HL-60 (cell line): ENCODE data around the gene LIPA.
A peak's percentile ranks its signal among the peaks of the same experiment; 100 is the strongest.

ENCODE experiments used
- DNase-seq, 2 experiments: peaks; one replicate each; pipeline ENCODE4 v3.0.0-alpha.2; 2010 to 2020; ENCODE audit warnings: low read depth in 1 of 2, low spot score in 1 of 2
- H3K27ac ChIP-seq: fragments of 250-450 bp; sonication (Bioruptor Pico); replicated peaks from 2 replicates; pipeline ENCODE4 v1.5.1; 2020; ENCODE audit warnings: mild to moderate bottlenecking, moderate library complexity
- H3K27me3 ChIP-seq: fragments of 250-450 bp; sonication (Bioruptor Pico); 2 replicates; pipeline ENCODE4 v1.5.1; 2021; ENCODE audit warnings: mild to moderate bottlenecking, moderate library complexity; ENCODE audit not compliant: insufficient read depth, poor library complexity, severe bottlenecking
- H3K4me3 ChIP-seq: replicated peaks from 2 replicates; pipeline ENCODE4 v1.5.1; 2011; ENCODE audit warnings: mild to moderate bottlenecking, control low read depth, low read length; ENCODE audit not compliant: insufficient read depth
- GABPA ChIP-seq: IDR thresholded peaks from 2 replicates; pipeline ENCODE4 v1.6.1; 2012; ENCODE audit warnings: low read depth
- POLR2AphosphoS5 ChIP-seq: IDR thresholded peaks from 2 replicates; pipeline ENCODE4 v1.6.1; 2012; ENCODE audit warnings: low read depth
- SPI1 ChIP-seq: IDR thresholded peaks from 2 replicates; pipeline ENCODE4 v1.6.1; 2012; ENCODE audit warnings: low read depth, mild to moderate bottlenecking, borderline replicate concordance
- TF ChIP-seq, protein P1 (sequence below): IDR thresholded peaks from one replicate; pipeline ENCODE4 v1.5.1; 2011; ENCODE audit warnings: low read length, control low read depth, inconsistent platforms; ENCODE audit not compliant: insufficient read depth
- TF ChIP-seq, protein P2 (sequence below): IDR thresholded peaks from 2 replicates; pipeline ENCODE4 v1.6.1; 2012; ENCODE audit warnings: low read depth; ENCODE audit not compliant: insufficient replicate concordance

LIPA gene

DNA sequence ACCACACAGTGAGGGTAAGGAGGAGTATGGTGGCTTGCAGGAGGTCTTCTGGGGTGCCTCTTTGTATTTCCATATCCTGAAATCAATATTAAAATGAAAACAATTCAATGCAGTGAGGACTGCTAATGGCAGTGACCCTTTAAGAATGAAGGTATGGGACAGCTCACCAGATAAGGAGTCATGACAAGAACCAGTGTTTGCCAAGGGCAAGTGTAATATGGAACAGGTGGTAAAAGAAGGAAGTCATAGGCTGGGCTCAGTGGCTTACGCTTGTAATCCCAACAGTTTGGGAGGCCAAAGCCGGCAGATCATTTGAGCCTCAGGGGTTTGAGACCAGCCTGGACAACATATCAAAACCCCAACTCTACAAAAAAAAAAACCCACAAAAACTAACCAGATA, 20.0 kb upstream of the LIPA start:
- DNase-seq = no peak
- no peak overlapping the region for H3K27ac ChIP-seq

DNA sequence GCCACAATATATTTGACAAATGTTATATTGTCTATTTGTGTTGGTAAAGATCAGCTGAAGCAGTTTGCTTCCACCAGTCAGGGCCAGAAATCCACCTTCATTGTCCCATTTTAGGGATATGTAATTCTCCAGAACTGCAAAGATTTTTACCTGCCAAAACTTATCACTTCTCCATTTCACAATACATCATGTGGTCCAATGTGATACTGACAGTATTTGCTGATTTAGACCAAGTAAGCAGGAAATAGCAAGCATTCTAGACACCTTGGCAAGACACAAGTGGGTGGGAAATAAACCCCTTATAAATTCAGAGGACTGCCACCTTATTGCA, 18.5 kb upstream of the LIPA start:
- TF ChIP-seq, protein P1, sequence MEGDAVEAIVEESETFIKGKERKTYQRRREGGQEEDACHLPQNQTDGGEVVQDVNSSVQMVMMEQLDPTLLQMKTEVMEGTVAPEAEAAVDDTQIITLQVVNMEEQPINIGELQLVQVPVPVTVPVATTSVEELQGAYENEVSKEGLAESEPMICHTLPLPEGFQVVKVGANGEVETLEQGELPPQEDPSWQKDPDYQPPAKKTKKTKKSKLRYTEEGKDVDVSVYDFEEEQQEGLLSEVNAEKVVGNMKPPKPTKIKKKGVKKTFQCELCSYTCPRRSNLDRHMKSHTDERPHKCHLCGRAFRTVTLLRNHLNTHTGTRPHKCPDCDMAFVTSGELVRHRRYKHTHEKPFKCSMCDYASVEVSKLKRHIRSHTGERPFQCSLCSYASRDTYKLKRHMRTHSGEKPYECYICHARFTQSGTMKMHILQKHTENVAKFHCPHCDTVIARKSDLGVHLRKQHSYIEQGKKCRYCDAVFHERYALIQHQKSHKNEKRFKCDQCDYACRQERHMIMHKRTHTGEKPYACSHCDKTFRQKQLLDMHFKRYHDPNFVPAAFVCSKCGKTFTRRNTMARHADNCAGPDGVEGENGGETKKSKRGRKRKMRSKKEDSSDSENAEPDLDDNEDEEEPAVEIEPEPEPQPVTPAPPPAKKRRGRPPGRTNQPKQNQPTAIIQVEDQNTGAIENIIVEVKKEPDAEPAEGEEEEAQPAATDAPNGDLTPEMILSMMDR = no peak
- TF ChIP-seq, protein P2, sequence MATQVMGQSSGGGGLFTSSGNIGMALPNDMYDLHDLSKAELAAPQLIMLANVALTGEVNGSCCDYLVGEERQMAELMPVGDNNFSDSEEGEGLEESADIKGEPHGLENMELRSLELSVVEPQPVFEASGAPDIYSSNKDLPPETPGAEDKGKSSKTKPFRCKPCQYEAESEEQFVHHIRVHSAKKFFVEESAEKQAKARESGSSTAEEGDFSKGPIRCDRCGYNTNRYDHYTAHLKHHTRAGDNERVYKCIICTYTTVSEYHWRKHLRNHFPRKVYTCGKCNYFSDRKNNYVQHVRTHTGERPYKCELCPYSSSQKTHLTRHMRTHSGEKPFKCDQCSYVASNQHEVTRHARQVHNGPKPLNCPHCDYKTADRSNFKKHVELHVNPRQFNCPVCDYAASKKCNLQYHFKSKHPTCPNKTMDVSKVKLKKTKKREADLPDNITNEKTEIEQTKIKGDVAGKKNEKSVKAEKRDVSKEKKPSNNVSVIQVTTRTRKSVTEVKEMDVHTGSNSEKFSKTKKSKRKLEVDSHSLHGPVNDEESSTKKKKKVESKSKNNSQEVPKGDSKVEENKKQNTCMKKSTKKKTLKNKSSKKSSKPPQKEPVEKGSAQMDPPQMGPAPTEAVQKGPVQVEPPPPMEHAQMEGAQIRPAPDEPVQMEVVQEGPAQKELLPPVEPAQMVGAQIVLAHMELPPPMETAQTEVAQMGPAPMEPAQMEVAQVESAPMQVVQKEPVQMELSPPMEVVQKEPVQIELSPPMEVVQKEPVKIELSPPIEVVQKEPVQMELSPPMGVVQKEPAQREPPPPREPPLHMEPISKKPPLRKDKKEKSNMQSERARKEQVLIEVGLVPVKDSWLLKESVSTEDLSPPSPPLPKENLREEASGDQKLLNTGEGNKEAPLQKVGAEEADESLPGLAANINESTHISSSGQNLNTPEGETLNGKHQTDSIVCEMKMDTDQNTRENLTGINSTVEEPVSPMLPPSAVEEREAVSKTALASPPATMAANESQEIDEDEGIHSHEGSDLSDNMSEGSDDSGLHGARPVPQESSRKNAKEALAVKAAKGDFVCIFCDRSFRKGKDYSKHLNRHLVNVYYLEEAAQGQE = no peak
- TF ChIP-seq SPI1 (no peak), POLR2AphosphoS5 (no peak), GABPA (no peak)
- H3K4me3 ChIP-seq = no peak overlapping the region
- no peak for DNase-seq
- no peaks in the 10 kb centered on the region for H3K27me3 ChIP-seq
- H3K27ac ChIP-seq = no peak overlapping the region

More for the DNA sequence above, 20.0 kb upstream of the LIPA start:
- Histone ChIP-seq H3K27me3 (no peaks in the 10 kb centered on the region), H3K4me3 (no peak overlapping the region)
- no peak for TF ChIP-seq POLR2AphosphoS5
- TF ChIP-seq, protein P2 = no peak
- TF ChIP-seq GABPA = no peak
- peak; percentile 33; the same call in 1 of the 2 replicates for TF ChIP-seq SPI1
- TF ChIP-seq, protein P1 = no peak

DNA sequence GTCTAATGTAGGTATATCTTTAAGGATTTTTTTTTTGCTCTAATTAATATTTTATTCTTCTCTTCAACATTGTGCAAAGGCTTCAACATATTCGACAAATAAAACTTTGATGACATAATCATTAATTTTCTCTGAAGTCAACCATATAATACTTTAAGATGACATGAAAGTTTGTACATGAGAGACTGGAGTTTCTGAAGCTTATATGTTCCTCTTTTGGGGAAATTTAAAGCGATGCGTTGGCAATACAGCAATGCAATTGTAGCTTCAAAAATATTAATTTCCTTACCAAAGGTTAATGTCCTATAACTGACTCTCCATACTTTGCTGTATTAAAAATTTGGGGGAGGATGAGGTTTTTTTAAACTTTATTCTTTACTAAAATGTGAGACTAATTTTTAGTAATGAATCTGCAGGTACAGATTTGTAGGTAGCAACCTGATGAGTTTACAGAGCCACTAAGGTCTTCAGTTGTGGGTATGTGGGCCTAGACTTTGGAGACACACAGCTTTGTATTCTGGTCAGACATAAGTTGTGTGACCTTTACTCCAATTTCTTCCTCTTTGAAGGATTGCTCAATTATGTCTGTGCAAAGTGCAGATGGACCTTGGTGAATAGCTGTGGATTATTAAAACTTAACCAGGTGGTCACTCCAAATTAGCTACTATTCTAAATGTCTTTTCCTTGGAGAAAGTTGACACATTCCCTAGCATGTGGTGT, 18.0 kb upstream of the LIPA start:
- Histone ChIP-seq H3K27me3 (no peaks in the 10 kb centered on the region), H3K4me3 (no peak overlapping the region), H3K27ac (no peak overlapping the region)
- no peak for TF ChIP-seq SPI1
- TF ChIP-seq, protein P1 = no peak
- TF ChIP-seq, protein P2 = no peak
- TF ChIP-seq GABPA = no peak
- no peak for TF ChIP-seq POLR2AphosphoS5
- no peak for DNase-seq
